Duodenal mucosa (tissue), 2 donors: ENCODE data around the gene COL13A1.

ENCODE experiments used
- H3K27ac ChIP-seq: one replicate; pipeline ENCODE4 v1.7.0; 2013; ENCODE audit warnings: low read depth, low read length
- H3K27me3 ChIP-seq, 2 donors: one replicate each; pipeline ENCODE4 v1.7.0; 2013; ENCODE audit warnings: low read length in 2 of 2, control low read depth in 1 of 2; ENCODE audit not compliant: insufficient read depth in 2 of 2, control insufficient read depth in 1 of 2
- H3K36me3 ChIP-seq, 2 donors: one replicate each; pipeline ENCODE4 v1.7.0; 2013; ENCODE audit warnings: low read length in 2 of 2, control low read depth in 1 of 2; ENCODE audit not compliant: insufficient read depth in 2 of 2, control insufficient read depth in 1 of 2
- H3K4me1 ChIP-seq, 2 donors: one replicate each; pipeline ENCODE4 v1.7.0; 2013; ENCODE audit warnings: low read length in 2 of 2, control low read depth in 1 of 2; ENCODE audit not compliant: insufficient read depth in 2 of 2, control insufficient read depth in 1 of 2
- H3K4me3 ChIP-seq, 2 donors: one replicate each; pipeline ENCODE4 v1.7.0; 2013; ENCODE audit warnings: low read length in 2 of 2, low read depth in 1 of 2
- H3K9ac ChIP-seq, 2 donors: one replicate each; pipeline ENCODE4 v1.7.0; 2013; ENCODE audit warnings: low read length in 2 of 2, low read depth in 1 of 2
- H3K9me3 ChIP-seq, 2 donors: one replicate each; pipeline ENCODE4 v1.7.0; 2013; ENCODE audit warnings: low read length in 2 of 2, control low read depth in 1 of 2; ENCODE audit not compliant: control insufficient read depth in 1 of 2

COL13A1 gene

DNA sequence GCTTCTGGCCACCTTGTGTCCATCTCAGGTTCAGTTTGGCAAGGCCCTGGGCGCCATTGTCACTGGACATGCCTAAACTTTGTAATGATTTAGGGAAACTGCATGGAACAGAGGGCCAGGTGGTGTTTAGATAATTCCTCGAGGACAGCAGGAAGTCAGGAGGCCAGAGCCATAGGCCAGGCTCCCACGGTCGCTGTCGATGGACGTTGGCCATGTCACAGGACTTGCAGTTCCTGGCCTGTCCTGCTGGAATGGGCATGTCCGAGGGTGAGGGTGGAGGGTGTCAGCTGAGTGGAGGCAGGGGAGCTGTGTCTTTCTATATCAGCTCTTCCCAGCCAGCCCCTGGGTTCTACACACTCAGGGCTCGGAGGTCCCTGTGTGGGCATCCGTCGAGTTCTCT, 143.1 kb downstream of the COL13A1 start:
- Histone ChIP-seq H3K27ac (no peak overlapping the region), H3K9ac (no peak overlapping the region), H3K27me3 (no peaks in the 10 kb centered on the region), H3K4me3 (no peak overlapping the region), H3K9me3 (peaks cover 0 to 6% of the 10 kb centered on the region in 2 donors), H3K36me3 (no peaks in the 10 kb centered on the region), H3K4me1 (no peaks in the 10 kb centered on the region)

DNA sequence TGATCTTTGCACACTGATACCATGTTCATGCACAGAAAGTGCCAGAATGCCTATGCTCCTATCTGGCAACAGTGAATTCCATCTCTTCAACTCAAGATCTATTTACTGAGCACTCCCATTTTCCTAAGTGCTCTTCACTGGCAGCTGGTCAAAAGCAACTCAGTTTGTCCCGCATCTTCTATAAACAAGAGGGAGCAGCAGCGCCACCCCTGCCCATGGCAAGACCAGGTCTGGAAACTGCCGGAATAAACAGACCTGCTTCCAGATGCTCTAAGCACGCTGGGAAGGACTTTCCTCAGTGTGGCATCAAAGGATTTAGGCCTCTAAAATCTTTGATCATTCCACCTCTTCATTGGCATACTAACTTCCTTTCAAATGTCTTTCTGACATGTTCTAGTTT, 146.6 kb downstream of the COL13A1 start:
- Histone ChIP-seq H3K9me3 (no peaks in the 10 kb centered on the region), H3K4me1 (no peaks in the 10 kb centered on the region), H3K9ac (no peak overlapping the region), H3K4me3 (no peak overlapping the region), H3K27me3 (no peaks in the 10 kb centered on the region), H3K36me3 (no peaks in the 10 kb centered on the region), H3K27ac (no peak overlapping the region)

- Histone ChIP-seq H3K4me3 (no peak overlapping the region), H3K36me3 (no peaks in the 10 kb centered on the region), H3K27me3 (peaks cover 0 to 3% of the 10 kb centered on the region in 2 donors), H3K4me1 (no peaks in the 10 kb centered on the region), H3K9ac (no peak overlapping the region), H3K9me3 (no peaks in the 10 kb centered on the region), H3K27ac (no peak overlapping the region)
These were observed 148.1 kb downstream of the COL13A1 start for GRCh38 chr10:69949770-69950169.

- H3K4me3 ChIP-seq = no peak overlapping the region
- no peaks in the 10 kb centered on the region for H3K9me3 ChIP-seq
- no peaks in the 10 kb centered on the region for H3K4me1 ChIP-seq
- H3K36me3 ChIP-seq = no peaks in the 10 kb centered on the region
- H3K27ac ChIP-seq = no peak overlapping the region
- peaks cover 0 to 3% of the 10 kb centered on the region in 2 donors for H3K27me3 ChIP-seq
- no peak overlapping the region for H3K9ac ChIP-seq
These were observed 150.0 kb downstream of the COL13A1 start for GRCh38 chr10:69951658-69952057.

DNA sequence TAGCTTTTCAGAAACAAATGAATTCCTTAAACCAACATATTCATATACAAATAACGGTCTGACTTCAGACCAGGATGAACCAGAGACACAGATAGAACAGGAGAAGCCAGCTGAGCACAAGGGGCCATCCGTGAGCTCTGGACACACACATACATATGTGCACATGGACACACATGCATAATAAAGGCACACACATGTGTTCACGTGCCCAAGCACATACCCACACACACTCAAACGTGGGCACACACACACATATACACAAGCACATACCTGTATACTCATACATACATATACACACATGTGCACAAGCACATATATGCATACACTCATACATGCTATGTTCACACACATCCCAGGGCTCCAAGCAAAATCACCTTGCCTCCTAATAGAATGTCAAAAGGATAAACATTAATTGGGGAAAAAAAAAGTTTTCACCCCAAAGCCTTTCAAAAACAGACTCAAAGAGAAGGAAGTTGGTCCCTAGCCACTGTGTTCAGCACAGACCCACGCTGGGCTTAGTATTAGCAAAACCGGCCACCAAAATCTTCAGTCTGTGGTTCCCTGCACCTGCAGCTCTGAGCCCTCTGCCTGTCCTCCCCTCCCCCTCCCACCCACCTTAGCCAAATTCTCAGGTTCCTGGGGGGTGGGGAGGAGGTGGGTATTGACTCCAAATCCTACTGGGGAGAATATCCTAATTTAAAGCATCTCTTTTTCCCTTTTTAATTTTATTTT, 150.5 kb downstream of the COL13A1 start:
- no peak overlapping the region for H3K4me3 ChIP-seq
- H3K9me3 ChIP-seq = no peaks in the 10 kb centered on the region
- no peak overlapping the region for H3K27ac ChIP-seq
- peaks cover 0 to 3% of the 10 kb centered on the region in 2 donors for H3K27me3 ChIP-seq
- H3K36me3 ChIP-seq = no peaks in the 10 kb centered on the region
- no peak overlapping the region for H3K9ac ChIP-seq
- H3K4me1 ChIP-seq = no peaks in the 10 kb centered on the region

- Histone ChIP-seq H3K4me3 (no peak overlapping the region), H3K27ac (no peak overlapping the region), H3K36me3 (no peaks in the 10 kb centered on the region), H3K4me1 (no peaks in the 10 kb centered on the region), H3K9me3 (no peaks in the 10 kb centered on the region), H3K27me3 (peaks cover 0 to 3% of the 10 kb centered on the region in 2 donors), H3K9ac (no peak overlapping the region)
These were observed 151.1 kb downstream of the COL13A1 start for GRCh38 chr10:69952821-69953221.

GRCh38 chr10:69953851-69954250, 152.1 kb downstream of the COL13A1 start:
- Histone ChIP-seq H3K4me3 (no peak overlapping the region), H3K9me3 (no peaks in the 10 kb centered on the region), H3K27me3 (peaks cover 0 to 3% of the 10 kb centered on the region in 2 donors), H3K9ac (no peak overlapping the region), H3K27ac (no peak overlapping the region), H3K4me1 (no peaks in the 10 kb centered on the region), H3K36me3 (no peaks in the 10 kb centered on the region)

GRCh38 chr10:69955211-69955805, 153.6 kb downstream of the COL13A1 start:
- Histone ChIP-seq H3K9ac (no peak overlapping the region), H3K4me1 (no peaks in the 10 kb centered on the region)

GRCh38 chr10:69955897-69956740, 154.4 kb downstream of the COL13A1 start:
- no peaks in the 10 kb centered on the region for H3K4me1 ChIP-seq
- peaks cover 0 to 3% of the 10 kb centered on the region in 2 donors for H3K27me3 ChIP-seq
- no peak overlapping the region for H3K9ac ChIP-seq
- no peaks in the 10 kb centered on the region for H3K9me3 ChIP-seq
- H3K27ac ChIP-seq = no peak overlapping the region
- H3K4me3 ChIP-seq = no peak overlapping the region
- no peaks in the 10 kb centered on the region for H3K36me3 ChIP-seq

More at GRCh38 chr10:69955211-69955805, 153.6 kb downstream of the COL13A1 start:
- H3K4me3 ChIP-seq = no peak overlapping the region
- no peaks in the 10 kb centered on the region for H3K36me3 ChIP-seq
- H3K9me3 ChIP-seq = no peaks in the 10 kb centered on the region
- peaks cover 0 to 3% of the 10 kb centered on the region in 2 donors for H3K27me3 ChIP-seq
- no peak overlapping the region for H3K27ac ChIP-seq

- Histone ChIP-seq H3K4me3 (no peak overlapping the region), H3K27ac (no peak overlapping the region), H3K4me1 (peaks cover 0 to 3% of the 10 kb centered on the region in 2 donors), H3K27me3 (peaks cover 0 to 3% of the 10 kb centered on the region in 2 donors), H3K36me3 (no peaks in the 10 kb centered on the region), H3K9me3 (no peaks in the 10 kb centered on the region), H3K9ac (no peak overlapping the region)
These were observed 155.1 kb downstream of the COL13A1 start for GRCh38 chr10:69956741-69957230.
